GM21786 (cell line): ENCODE measurements around the gene NSD1.
"Not testable (repeated sequence)": the region's sequence is repeated elsewhere in the genome, so short reads cannot be mapped to it uniquely, and the experiment has no call there.

Source experiments
- ATAC-seq: cut with Tn5 transposase; IDR thresholded peaks from one replicate; pipeline ENCODE4 v1.9.1; 2021; ENCODE audit not compliant: unreplicated experiment

Gene NSD1

GRCh38 chr5:177124486-177124991 lies 9.0 kb upstream of the NSD1 start:
- no peak for ATAC-seq

- no peak for ATAC-seq
Measured at GRCh38 chr5:177126771-177127170, 6.8 kb upstream of the NSD1 start.

- no peak for ATAC-seq
Measured at GRCh38 chr5:177128551-177128981, 5.0 kb upstream of the NSD1 start.

- ATAC-seq: no peak
Measured at GRCh38 chr5:177130211-177131018, 3.2 kb upstream of the NSD1 start.

- no peak for ATAC-seq
Measured at GRCh38 chr5:177131019-177131320, 2.6 kb upstream of the NSD1 start.

- no peak for ATAC-seq
Measured at GRCh38 chr5:177131352-177132135, 2.0 kb upstream of the NSD1 start.

- no peak for ATAC-seq
Measured at GRCh38 chr5:177132136-177133095, 1.2 kb upstream of the NSD1 start.

- ATAC-seq: peak; percentile 21
Measured at GRCh38 chr5:177133853-177134696, 502 bp downstream of the NSD1 start.

- no peak for ATAC-seq
Measured at GRCh38 chr5:177134697-177135225, 1.2 kb downstream of the NSD1 start.

- ATAC-seq: no peak
Measured at GRCh38 chr5:177140312-177140711, 6.7 kb downstream of the NSD1 start.

GRCh38 chr5:177141496-177141895 lies 7.9 kb downstream of the NSD1 start:
- ATAC-seq: no peak

- no peak for ATAC-seq
Measured at GRCh38 chr5:177142098-177142611, 8.6 kb downstream of the NSD1 start.

GRCh38 chr5:177142778-177143177 lies 9.2 kb downstream of the NSD1 start:
- ATAC-seq: no peak

- ATAC-seq: no peak
Measured at GRCh38 chr5:177146891-177147638, 13.5 kb downstream of the NSD1 start.

- not testable (repeated sequence) for ATAC-seq
Measured at GRCh38 chr5:177150061-177150460, 16.5 kb downstream of the NSD1 start.

GRCh38 chr5:177154003-177154643 lies 20.6 kb downstream of the NSD1 start:
- no peak for ATAC-seq

GRCh38 chr5:177162379-177162778 lies 28.8 kb downstream of the NSD1 start:
- no peak for ATAC-seq

- no peak for ATAC-seq
Measured at GRCh38 chr5:177163500-177163899, 29.9 kb downstream of the NSD1 start.
